GM12878 (cell line): ENCODE results near the gene AMPD3. TPM values are rescaled to one million over a fixed set of nuclear protein-coding genes. Genes with fewer than 3 reads are reported as not detected.

Source experiments
- ATAC-seq: fragments of 200-7000 bp; cut with Tn5 transposase; 3 replicates; pipeline ENCODE4 v1.9.1; 2020; ENCODE audit warnings: mild to moderate bottlenecking, moderate library complexity
- BruUV-seq: library from RNA; stranded (reverse); fragments of 400-500 nt; replicated peaks from 2 replicates; lab custom pipeline; 2021; lab: Mats Ljungman, UMichigan
- CTCF ChIA-PET: fragments of 300-600 bp; sonication (Branson Sonifier 250); formaldehyde crosslinking; extraction: SDS; loops from one replicate; lab custom pipeline; 2021; ENCODE audit warnings: inconsistent platforms; lab: Yijun Ruan, JAX
- POLR2A ChIA-PET: fragments of 350-600 bp; formaldehyde crosslinking; extraction: SDS; loops from one replicate; lab custom pipeline; 2021; ENCODE audit warnings: inconsistent platforms; lab: Charles Lee
- RAD21 ChIA-PET: fragments of 300-600 bp; sonication (Branson Sonifier 250); formaldehyde crosslinking; loops from one replicate; lab custom pipeline; 2023; ENCODE audit warnings: antibody characterized with exemption; ENCODE audit not compliant: unreplicated experiment; lab: Charles Lee
- SMC1A ChIA-PET: fragments of 300-600 bp; sonication (Branson Sonifier 250); formaldehyde crosslinking; loops from one replicate; lab custom pipeline; 2023; ENCODE audit not compliant: unreplicated experiment, uncharacterized antibody; lab: Charles Lee
- DNase-seq: peaks from one replicate; pipeline ENCODE4 v3.0.0-alpha.2; 2011; ENCODE audit warnings: low read depth, low spot score
- FAIRE-seq: peaks from 3 replicates; lab custom pipeline; 2011; peaks lifted over from hg19 to GRCh38; lab: Jason Lieb, UNC
- H2AFZ ChIP-seq: 2 replicates; pipeline ENCODE4 v1.6.0; 2011; ENCODE audit warnings: low read depth, low read length, control low read depth; ENCODE audit not compliant: control insufficient read depth
- H3K27ac ChIP-seq: 2 replicates; pipeline ENCODE4 v1.5.1; 2011; ENCODE audit warnings: control low read depth; ENCODE audit not compliant: control insufficient read depth, insufficient read depth
- H3K27me3 ChIP-seq, 2 experiments: replicated peaks in 1 of 2; 2 replicates each; pipeline versions ENCODE4 v1.6.0 to v1.6.1; 2011; ENCODE audit warnings: low read length in 1 of 2; ENCODE audit not compliant: control insufficient read depth in 2 of 2, insufficient read depth in 2 of 2
- H3K36me3 ChIP-seq, 2 experiments: 2 replicates each; pipeline ENCODE4 v1.5.1; 2011; ENCODE audit warnings: low read length in 1 of 2; ENCODE audit not compliant: control insufficient read depth in 2 of 2, insufficient read depth in 2 of 2
- H3K4me1 ChIP-seq: 2 replicates; pipeline ENCODE4 v1.6.1; 2011; ENCODE audit warnings: mild to moderate bottlenecking, low read length, moderate library complexity, mixed read lengths; ENCODE audit not compliant: control insufficient read depth, insufficient read depth
- H3K4me2 ChIP-seq: 2 replicates; pipeline ENCODE4 v1.6.0; 2011; ENCODE audit warnings: control low read depth; ENCODE audit not compliant: control insufficient read depth, insufficient read depth
- H3K4me3 ChIP-seq: fragments of 200-600 bp; sonication (generic); 2 replicates; pipeline ENCODE4 v1.5.1; 2016
- H3K79me2 ChIP-seq: 2 replicates; pipeline ENCODE4 v1.6.0; 2011; ENCODE audit warnings: low read length; ENCODE audit not compliant: control insufficient read depth, insufficient read depth
- H3K9ac ChIP-seq: 2 replicates; pipeline ENCODE4 v1.8.0; 2011; ENCODE audit warnings: low read length, control low read depth, mixed read lengths; ENCODE audit not compliant: control insufficient read depth, insufficient read depth
- H3K9me3 ChIP-seq: replicated peaks from 3 replicates; pipeline ENCODE4 v1.5.1; 2011; ENCODE audit warnings: mild to moderate bottlenecking, low read length; ENCODE audit not compliant: control insufficient read depth, insufficient read depth
- H4K20me1 ChIP-seq: 2 replicates; pipeline ENCODE4 v1.6.0; 2011; ENCODE audit not compliant: control insufficient read depth, insufficient read depth
- BHLHE40 ChIP-seq, 2 experiments: fragments of 450-650 bp in 1 of 2; IDR thresholded peaks; 2 replicates each; pipeline ENCODE4 v1.6.1; 2011 to 2017; ENCODE audit warnings: low read depth in 2 of 2, borderline replicate concordance in 1 of 2, improper control_type of control experiment in 1 of 2, low read length in 1 of 2, mild to moderate bottlenecking in 1 of 2
- BRCA1 ChIP-seq: IDR thresholded peaks from 2 replicates; pipeline ENCODE4 v1.6.1; 2011; ENCODE audit warnings: low read depth, low read length, improper control_type of control experiment
- CHD2 ChIP-seq: IDR thresholded peaks from 2 replicates; pipeline ENCODE4 v1.6.1; 2011; ENCODE audit warnings: low read depth, low read length, improper control_type of control experiment, borderline replicate concordance
- EP300 ChIP-seq, 2 experiments: fragments of 150-350 bp in 1 of 2; IDR thresholded peaks; 2 replicates each; pipeline ENCODE4 v1.6.1; 2011 to 2012; ENCODE audit warnings: low read depth in 2 of 2, low read length in 2 of 2, borderline replicate concordance in 1 of 2, improper control_type of control experiment in 1 of 2, inconsistent platforms in 1 of 2; ENCODE audit not compliant: control insufficient read depth in 1 of 2
- KLF5 ChIP-seq: fragments of 450-650 bp; IDR thresholded peaks from 2 replicates; pipeline ENCODE4 v1.6.1; 2014; ENCODE audit warnings: mild to moderate bottlenecking; ENCODE audit not compliant: partially characterized antibody
- RAD51 ChIP-seq: fragments of 450-650 bp; IDR thresholded peaks from 2 replicates; pipeline ENCODE4 v1.6.1; 2016; ENCODE audit warnings: moderate library complexity, mild to moderate bottlenecking, inconsistent platforms
- RBBP5 ChIP-seq: fragments of 200-600 bp; sonication (generic); conservative IDR thresholded peaks from 2 replicates; pipeline ENCODE4 v1.6.1; 2016
- RELA ChIP-seq: fragments of 450-650 bp; IDR thresholded peaks from 2 replicates; pipeline ENCODE4 v1.8.0; 2014; ENCODE audit warnings: borderline replicate concordance; ENCODE audit not compliant: partially characterized antibody
- SP1 ChIP-seq: IDR thresholded peaks from one replicate; pipeline ENCODE4 v1.6.1; 2011; ENCODE audit warnings: low read depth, low read length
- USF2 ChIP-seq: IDR thresholded peaks from 2 replicates; pipeline ENCODE4 v1.6.1; 2011; ENCODE audit warnings: low read depth, low read length, improper control_type of control experiment, borderline replicate concordance
- WGBS: methylation state at CpG from one replicate; pipeline ENCODE4 v1.1.6; 2016; ENCODE audit warnings: low lambda C conversion rate; ENCODE audit not compliant: insufficient replicate concordance, insufficient coverage; ENCODE audit errors: missing lambda C conversion rate; 5-methylcytosine and 5-hydroxymethylcytosine counted together
- in situ Hi-C: fragments of 300-500 bp; cut with MboI; formaldehyde crosslinking; loops from 9 replicates; pipeline ENCODE4 v1.14.3; 2018; ENCODE audit warnings: mixed read lengths
- intact Hi-C: fragments of 100-400 bp; cut with micrococcal nuclease; formaldehyde crosslinking; loops from one replicate; pipeline ENCODE4 v1.14.2; 2022; ENCODE audit not compliant: unreplicated experiment
- polyA plus RNA-seq, 11 experiments: library from polyadenylated mRNA; depleted of rRNA in 4 of 11; unstranded in 6 of 11; stranded (reverse) in 5 of 11; fragments of >200 nt; fragmentation: Nextera tagmentation in 4 of 11; fragmentation: Illumina TruSeq in 1 of 11; extraction: Ambion mirVana in 4 of 11; extraction: Trizol in 1 of 11; gene quantifications; 1 replicate in 1 of 11; 2 replicates in 10 of 11; pipeline versions ENCODE4 v1.2.1 to v1.2.3, GENCODE V29; 2011 to 2016; ENCODE audit warnings: inconsistent platforms in 2 of 11, missing spikeins in 2 of 11, low read depth in 1 of 11
- total RNA-seq, 4 experiments: library from RNA; depleted of rRNA in 3 of 4; stranded (reverse); fragments of >200 nt in 3 of 4; fragmentation: Illumina TruSeq in 1 of 4; extraction: Trizol in 1 of 4; gene quantifications; 2 replicates each; pipeline versions ENCODE4 v1.2.1 to v1.2.3, GENCODE V29; 2013 to 2021
- TF ChIP-seq, protein P1 (sequence below): IDR thresholded peaks from 2 replicates; pipeline ENCODE4 v1.6.1; 2012; ENCODE audit warnings: low read length, inconsistent platforms

The AMPD3 gene
- total and polyA plus RNA-seq, 10 of the 15 experiments (the other 5 are each of a cell fraction or from before 2014, with no cell fraction given): 5.6 to 28.6 (median 15.9) TPM

DNA sequence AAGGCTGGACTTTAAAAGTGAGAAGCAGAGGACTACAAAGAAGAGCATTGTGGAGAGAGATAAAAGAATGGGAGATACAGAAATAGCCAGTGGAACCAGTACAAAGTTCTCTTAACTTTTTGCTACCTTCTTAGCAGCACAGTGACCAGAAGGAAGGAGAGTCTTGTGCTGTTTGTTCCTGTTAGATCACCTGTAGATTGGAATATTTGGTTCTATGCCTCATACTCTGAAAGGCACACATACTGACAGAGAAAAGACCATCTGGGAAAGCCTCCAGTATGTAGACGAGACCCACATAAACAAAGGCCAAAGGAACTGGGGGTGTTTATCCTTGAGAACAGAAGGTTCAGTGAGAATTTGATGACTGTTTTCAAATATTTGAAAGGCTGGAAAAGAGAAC, 67.2 kb downstream of the AMPD3 start:
- ChIA-PET SMC1A (no interaction called here), POLR2A (no interaction called here), CTCF (no interaction called here), RAD21 (no interaction called here)
- BruUV-seq: no TSS peak
- DNase-seq (no peak), ATAC-seq (no peak), FAIRE-seq (no peak)
- Histone ChIP-seq H3K27ac (no peak overlapping the region), H3K4me2 (no peak overlapping the region), H3K4me1 (peaks cover 4% of the 10 kb centered on the region), H3K9me3 (no peaks in the 10 kb centered on the region), H4K20me1 (no peaks in the 10 kb centered on the region), H2AFZ (no peak overlapping the region), H3K36me3 (no peaks in the 10 kb centered on the region), H3K27me3 (no peaks in the 10 kb centered on the region), H3K4me3 (no peak overlapping the region), H3K9ac (no peak overlapping the region), H3K79me2 (no peaks in the 10 kb centered on the region)
- TF ChIP-seq KLF5 (no peak), RAD51 (no peak), BRCA1 (no peak), SP1 (no peak), USF2 (no peak), EP300 (IDR thresholded peaks at IDR 0.05; ENCODE audit: borderline replicate concordance in 1 of 2, control insufficient read depth in 1 of 2, low read depth in 2 of 2, low read length in 2 of 2) (no peak), BHLHE40 (IDR thresholded peaks at IDR 0.05; ENCODE audit: borderline replicate concordance in 1 of 2, low read depth in 2 of 2, low read length in 1 of 2) (no peak), CHD2 (no peak), RELA (no peak), RBBP5 (no peak)
- TF ChIP-seq, protein P1, sequence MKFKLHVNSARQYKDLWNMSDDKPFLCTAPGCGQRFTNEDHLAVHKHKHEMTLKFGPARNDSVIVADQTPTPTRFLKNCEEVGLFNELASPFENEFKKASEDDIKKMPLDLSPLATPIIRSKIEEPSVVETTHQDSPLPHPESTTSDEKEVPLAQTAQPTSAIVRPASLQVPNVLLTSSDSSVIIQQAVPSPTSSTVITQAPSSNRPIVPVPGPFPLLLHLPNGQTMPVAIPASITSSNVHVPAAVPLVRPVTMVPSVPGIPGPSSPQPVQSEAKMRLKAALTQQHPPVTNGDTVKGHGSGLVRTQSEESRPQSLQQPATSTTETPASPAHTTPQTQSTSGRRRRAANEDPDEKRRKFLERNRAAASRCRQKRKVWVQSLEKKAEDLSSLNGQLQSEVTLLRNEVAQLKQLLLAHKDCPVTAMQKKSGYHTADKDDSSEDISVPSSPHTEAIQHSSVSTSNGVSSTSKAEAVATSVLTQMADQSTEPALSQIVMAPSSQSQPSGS: no peak
- intact Hi-C loops (no loop called here), in situ Hi-C loops (no loop called here)
- WGBS: 96% methylated on average over 1 of the region's 1 CpG
